ENCODE data around the gene STIL.
A peak's percentile ranks its signal among the peaks of the same experiment; 100 is the strongest.
"Not testable (repeated sequence)": the region's sequence is repeated elsewhere in the genome, so short reads cannot be mapped to it uniquely, and the experiment has no call there.

Gene STIL

DNA sequence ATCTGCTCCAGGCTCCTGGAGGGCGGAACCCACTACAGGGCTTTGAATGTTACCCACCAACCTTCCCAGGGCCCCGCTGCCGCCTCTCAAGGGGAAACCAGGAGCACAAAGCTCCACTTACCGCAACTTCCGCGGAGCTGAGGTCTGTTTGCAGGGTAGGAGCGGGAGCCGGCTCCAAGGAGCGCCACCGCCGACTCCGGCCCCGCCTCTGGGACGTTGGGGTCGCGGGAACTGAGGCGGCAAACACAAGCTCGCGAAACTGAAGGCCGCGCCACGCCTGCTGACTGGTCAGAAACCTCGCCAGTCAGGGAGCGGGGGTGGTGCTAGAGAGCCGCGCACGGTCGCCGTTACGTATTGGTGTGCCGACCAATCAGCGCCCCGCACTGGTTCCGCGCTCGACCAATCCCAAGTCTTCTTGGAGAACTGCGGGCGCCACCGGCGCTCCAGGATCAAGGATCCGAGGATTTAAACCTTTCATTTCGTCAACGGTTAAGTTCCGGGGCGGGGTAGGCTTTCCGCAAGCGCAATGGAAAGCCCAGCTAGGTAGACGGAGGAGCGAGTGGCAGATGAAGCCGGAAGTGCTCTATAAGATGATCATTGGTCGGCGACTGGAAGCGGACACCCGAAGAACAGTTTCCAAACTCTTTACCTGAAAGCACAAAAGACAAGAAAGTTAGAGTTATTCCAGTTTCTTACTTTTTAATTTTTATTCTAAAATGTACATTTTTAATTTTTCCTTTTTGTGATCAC is at the start of gene STIL:
Gene STIL, minus strand, starts transcription at position 233 of the 750 bp plus-strand sequence. CDS start 3,828 bp downstream, outside the sequence.
- DNase-seq = peak; percentile 99

DNA sequence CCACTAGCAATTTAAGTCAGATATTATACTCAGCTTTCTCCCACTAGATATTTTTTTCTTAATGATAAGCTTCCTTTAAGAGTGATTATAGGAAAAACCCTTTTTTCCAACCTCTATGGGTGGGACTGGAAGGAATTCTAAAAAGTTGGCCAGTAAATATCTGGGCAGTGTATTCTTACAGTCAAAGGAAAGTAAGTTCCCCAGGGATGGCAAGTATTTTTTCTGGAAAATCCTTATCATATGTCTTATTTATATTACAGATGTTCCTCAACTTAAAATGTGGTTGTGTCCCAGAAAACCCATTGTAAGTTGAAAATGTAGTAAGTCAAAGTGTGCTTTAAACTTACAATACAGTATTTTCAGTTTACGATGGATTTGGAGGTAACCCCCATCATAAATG is 48.9 kb upstream of the STIL start:
- no peak for DNase-seq

DNA sequence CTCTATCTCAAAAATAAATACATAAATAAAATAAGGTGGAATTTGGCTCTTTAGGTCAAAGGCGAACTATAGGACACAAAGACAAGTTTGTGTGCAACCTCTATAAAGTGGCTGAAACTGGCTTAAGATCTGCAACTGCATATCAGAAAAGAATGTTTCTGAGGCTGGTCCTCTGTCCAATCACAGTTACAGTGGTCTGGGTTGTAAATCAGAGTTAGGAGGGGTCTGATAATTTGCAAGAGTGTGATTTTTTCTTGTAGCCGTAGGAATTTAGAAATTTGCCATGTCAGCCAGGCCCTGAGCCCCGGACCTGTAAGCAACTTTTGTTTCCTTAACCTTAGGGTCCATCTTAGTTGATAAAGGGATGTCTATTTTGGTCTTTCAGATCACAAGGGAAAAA is 47.4 kb upstream of the STIL start:
- no peak for DNase-seq

DNA sequence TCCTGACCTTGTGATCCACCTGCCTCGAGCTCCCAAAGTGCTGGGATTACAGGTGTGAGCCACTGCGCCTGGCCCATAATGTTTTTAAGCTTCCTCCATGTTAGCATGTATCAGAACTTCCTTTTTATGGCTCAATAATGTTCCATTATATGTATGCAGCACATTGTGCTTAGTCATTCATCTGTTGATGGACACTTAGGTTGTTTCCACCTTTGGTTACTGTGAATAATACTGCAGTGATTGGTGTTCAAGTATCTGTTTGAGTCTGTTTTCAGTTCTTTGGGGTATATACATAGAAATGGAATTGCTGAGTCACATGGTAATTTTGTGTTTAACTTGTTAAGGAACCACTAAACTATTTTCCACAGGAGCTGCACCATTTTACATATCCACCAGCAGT is 37.4 kb upstream of the STIL start:
- no peak for DNase-seq

DNA sequence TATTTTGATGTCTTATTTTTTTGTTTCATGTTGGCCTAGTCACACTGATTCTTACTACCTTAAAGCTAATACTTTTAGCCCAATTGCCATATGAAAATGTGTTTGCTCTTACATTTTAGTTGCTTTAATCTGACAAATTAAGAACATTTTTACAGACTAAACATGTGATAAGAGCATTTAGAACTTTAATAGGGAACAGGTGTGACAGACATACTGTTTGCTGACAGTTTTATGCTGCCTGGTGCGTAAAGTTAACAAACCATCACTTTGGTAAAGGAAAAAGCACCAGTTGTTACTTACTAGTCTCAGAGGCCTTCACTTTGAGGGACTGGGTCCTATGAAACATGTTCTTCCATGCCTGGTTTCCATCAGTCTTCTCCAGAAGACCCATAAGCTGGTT is 34.3 kb upstream of the STIL start:
- no peak for DNase-seq

DNA sequence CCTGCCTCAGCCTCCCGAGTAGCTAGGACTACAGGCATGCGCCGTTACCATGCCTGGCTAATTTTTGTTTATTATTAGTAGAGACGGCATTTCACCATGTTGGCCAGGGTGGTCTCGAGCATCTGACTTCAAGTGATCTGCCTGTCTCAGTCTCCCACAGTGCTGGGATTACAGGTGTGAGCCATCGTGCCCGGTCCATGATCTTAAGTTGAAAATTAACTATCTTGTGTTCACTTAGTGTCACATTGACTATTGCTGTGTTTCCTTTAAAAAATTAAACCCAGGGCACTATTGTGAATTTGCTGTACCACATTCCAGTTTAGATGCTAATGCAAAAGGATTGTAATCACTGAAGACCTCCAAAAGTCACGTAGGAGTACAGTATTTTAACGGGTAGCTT is 33.8 kb upstream of the STIL start:
- no peak for DNase-seq

DNA sequence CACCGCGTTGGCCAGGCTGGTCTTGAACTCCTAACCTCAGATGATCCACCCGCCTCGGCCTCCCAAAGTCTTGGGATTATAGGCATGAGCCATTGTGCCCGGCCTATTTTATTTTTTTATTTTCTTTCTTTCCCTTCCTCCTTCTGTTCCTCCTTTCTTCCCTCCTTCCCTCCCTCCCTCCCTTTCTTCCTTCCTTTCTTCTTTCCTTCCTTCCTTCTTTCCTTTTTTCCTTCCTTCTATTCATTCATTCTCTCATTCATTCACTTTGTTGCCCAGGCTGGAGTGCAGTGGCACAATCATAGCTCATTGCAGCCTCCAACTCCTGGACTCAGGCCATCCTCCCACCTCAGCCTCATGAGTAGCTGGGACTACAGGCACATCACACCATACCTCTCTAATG is 33.0 kb upstream of the STIL start:
- DNase-seq = not testable (repeated sequence)

DNA sequence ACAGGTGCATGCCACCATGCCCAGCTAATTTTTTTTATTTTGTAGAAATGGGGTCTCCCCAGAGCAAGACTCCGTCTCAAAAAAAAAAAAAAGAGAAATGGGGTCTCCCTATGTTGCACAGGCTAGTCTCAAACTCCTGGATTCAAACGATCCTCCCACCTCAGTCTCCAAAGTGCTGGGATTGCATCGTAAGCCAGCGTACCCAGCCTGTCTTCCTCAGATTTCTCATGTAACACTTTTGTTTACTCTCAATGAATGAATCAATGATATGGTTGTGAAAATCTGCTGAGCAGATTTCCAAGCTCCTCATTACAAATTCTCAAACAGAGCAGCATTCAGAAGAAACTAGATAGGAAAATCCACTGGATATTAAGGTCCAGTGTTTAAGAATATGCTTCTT is 26.3 kb upstream of the STIL start:
- no peak for DNase-seq

DNA sequence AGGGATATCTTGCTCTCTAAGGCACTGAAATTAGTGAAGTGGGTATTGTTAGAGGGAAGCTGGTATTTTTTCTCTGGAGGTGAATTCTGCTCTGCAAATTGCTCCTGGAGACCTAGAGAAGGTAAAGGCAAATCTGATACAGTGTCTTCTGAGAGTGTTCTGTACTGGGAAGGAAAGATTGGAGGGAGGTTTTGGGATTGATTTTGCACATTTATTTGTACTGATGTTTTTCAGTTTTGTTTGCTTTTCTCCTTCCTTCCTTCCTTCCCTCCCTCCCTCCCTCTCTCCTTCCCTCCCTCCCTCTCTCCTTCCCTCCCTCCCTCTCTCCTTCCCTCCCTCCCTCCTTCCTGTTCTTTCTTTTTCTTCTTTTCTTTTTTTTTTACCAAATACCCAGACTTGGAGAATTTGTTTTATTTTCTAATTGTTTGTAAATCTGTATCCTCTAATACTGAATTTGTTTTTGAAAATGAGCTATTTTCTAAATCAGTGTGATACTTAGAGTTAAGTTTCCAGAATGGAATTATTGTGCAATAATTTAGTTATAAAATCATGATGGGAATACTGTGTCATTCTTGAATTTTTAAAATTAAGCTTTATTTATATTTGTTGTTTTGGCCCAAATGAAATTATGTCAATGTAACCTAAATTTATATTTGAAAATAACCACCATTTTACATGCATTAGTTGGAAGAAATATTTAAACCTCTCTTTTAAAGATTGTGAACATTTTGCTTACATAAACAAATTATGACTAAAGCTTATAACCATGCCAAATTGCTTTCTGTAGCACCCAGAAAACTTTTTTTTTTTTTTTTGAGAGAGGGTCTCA is 24.5 kb upstream of the STIL start:
- DNase-seq = no peak

DNA sequence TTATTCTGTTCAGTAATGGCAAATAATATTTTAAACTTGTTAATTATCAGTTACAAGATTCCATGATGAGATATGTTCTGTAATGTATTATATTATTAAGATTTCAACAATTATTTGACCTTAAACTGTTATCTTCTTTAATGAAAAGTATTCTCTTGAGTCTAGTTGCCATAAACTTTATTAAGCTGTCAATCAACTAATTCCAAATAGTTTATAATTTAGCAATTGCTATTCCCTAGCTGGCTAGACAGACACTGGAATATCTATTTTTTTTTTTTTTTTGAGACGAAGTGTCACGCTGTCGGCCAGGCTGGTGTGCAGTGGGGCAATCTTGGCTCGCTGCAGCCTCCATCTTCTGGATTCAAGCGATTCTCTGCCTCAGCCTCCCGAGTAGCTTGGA is 23.4 kb upstream of the STIL start:
- no peak for DNase-seq

DNA sequence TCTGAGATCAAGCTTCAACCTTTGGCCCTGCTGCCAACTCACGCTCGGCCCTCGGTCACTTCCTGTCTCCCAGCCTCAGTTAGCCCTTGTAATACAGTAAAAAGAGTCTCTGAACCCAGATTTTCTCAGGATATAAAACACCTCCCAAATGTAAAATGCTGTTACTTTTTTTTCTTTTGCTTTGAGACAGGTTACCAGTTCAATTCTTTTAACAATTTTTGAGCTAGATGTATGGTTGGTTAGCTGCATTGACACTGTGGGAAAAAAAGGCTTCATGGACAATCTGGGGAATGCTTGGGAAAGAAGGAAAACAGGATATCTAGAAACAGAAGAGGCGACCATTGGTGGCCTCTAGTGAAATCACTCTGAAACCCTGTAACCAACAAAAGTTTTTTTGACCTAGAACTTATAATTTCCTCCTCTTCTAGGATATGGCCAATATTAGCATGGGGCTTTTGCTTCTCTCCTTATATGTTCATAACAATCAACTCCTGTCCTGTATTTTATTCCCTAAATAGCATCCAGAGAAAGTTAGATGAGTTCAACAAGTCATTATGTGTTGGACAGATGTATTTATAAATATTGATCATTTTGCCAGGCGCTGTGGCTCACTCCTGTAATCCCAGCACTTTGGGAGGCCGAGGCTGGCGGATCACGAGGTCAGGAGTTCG is 21.0 kb upstream of the STIL start:
- no peak for DNase-seq

DNA sequence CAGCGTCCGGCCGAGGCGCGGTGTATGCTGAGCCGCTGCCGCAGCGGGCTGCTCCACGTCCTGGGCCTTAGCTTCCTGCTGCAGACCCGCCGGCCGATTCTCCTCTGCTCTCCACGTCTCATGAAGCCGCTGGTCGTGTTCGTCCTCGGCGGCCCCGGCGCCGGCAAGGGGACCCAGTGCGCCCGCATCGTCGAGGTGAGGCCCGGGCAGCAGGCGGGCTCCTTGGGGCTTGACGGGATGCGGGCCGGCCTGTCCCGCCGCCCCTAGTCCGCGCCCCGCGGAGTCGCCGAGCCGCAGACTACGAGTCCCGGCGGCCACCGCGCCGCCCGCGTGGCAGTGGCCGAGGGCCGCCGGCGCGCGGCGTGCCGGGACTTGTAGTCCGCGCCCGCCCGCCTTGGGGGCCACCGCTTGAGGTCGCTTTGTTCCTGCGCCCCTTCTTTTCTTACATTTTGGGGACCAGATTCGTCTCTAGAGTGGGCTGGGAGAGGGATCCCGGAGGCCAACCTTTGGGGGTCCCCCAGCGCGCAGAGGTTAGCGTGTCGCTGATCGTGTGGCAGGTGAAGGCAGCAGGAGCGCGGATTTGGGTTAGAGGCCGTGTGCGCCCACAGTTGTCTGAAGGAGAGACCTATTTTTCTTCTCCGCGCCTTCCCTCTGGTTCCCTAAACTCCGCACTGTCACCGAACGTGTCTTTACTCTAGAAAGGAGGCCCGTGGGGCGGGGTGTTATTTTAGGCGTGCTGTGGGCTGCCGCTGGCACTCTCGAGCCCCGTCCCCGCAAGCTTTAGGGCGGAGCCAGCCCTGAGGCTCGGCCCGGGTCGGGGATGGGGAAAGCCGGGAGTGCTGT is 20.2 kb upstream of the STIL start:
- peak; percentile 69 for DNase-seq

DNA sequence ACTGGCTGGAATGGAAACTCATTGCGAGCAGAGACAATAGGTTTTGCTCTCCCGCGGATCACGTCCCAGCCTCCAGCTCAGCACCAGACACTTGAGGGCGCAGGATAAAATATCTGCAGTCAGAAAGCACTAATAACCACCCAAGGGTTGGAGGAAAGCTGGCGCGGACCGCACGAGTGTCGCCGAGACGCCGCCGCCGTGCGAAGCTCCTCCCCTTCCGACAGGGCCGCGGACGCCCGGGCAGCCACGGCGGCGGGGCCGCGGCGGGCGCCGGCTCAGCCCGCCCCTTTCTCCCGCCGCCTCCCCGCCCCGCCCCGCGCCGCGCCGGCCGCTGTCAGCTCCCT is 19.6 kb upstream of the STIL start, which contains the start of gene CMPK1:
Gene CMPK1, plus strand, starts transcription at position 213 of the 344 bp plus-strand sequence. CDS start 156 bp downstream, outside the sequence.
- DNase-seq = peak; percentile 79

DNA sequence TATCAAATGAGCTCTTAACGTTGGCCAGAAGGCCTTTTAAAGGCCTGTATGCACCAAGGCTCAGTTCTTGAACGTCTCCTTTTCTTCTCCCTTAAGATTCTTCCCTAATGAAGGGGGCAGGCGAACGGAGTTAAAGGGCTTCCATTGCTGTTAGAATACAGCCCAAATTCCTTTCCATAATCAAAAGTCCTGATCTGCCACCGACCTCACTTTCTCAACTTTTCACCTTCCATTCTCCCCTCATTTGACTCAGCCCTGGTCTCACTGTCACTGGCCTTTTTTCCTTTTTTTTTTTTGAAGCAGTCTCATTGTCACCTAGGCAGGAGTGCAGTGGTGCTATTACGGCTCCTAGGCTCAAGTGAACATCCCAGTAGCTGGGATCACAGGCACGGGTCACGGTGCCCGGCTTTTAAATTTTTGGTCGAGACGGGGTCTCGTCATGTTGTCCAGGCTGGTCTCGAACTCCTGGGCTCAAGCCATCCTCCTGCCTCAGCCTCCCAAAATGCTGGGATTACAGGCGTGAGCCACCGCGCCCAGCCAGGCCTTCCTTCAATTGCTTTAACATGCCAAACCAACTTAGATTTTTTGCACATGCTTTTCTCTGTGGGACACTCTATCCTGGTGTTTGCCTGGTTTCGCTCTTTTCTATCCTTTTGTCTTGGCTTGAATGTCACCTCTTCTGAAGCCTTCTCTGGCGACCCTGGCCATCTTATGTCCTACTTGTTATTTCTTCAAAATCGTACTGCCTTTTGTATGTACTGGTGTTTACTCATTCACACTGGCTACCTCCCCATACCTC is 19.0 kb upstream of the STIL start:
- DNase-seq = no peak

DNA sequence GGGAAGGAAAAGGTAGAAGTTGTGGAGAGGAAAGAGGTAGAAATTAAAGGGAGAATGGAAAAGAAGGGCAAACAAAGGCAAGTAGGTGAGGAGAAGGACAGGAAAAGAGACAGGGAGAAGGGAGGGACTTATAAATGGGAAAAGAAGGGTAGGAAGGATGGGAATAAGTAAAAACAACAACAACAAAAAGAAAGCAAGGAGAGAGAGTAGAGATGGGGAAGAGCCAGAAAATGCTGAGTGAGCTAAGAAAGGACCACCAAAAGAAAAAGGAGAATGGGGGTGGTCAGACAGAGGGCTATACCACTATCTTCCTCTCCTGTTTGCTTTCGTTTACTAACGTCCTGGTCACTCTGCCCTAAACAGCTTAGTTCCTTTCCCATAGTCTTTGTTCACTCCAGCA is 17.9 kb upstream of the STIL start:
- no peak for DNase-seq

DNA sequence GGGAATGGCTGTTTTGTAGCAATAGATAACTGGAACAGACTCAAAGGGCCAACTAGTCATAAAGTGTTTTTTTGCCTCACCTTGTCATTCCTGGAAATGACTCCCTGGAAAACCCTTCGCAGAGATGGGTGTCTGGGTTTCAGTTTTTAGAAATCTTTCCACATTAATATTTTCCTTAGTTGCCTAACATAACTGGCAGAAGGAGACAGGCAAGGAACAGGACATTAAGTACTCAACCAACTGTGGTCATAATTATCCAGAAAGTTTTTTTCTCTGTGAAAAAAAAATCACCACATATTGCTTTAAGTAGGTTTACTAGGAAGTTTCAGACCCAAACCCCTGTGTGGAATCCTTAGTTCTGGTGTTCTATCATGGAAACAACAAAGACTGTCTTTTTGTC is 16.3 kb upstream of the STIL start:
- DNase-seq = no peak

DNA sequence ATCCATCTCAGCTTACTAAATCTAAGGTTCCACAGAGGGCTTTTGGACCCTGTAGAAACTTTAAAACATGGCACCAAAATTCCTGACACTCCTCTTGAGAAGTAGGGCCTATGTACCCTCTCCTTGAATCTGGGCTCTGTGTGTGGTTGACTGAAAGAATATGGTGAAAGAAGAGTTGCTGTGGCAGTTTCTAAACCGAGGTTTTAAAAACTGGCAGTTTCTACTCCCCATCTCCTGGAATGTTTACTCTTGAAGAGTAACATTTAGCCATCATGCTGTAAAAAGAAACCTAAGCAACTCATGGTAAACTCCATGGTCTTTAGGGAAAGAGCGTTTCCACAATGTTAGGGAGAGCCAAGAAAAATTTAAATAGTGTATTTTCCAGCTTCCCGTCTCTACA is 15.0 kb upstream of the STIL start:
- DNase-seq = no peak

DNA sequence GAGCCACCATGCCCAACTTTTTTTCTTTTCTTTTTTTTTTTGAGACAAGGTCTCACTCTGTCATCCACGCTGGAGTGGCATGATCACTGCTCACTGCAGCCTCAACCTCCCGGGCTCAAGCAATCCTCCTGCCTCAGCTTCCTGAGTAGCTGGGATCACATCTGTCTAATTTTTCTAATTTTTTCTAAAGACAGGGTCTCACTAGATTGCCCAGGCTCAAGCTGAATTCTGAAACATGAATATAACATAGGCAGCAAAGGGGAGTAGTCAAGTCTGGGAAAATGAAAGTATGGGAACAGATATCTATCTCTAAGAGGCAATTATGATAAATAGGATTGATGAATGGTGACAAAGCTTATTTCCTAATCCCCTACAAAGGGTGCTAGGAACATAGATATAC is 12.3 kb upstream of the STIL start:
- DNase-seq = no peak

DNA sequence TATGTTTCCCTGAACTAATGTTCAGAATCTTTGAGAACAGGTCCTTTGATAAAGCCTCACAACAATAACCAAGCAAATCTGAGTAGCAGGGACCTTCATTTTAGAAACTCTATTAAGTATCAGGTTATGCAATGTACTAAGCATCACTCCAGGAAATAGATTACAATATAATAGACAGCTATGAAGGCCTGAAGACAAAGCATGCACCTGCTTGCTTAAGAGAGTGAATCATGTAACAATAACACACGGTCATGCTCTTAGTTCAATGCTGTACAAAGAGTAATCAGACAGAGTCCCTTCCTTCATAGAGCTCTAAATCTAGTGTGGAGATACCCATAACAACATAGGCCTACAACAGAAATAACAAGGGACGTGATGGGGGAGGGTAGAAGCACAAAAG is 11.6 kb upstream of the STIL start:
- no peak for DNase-seq

DNA sequence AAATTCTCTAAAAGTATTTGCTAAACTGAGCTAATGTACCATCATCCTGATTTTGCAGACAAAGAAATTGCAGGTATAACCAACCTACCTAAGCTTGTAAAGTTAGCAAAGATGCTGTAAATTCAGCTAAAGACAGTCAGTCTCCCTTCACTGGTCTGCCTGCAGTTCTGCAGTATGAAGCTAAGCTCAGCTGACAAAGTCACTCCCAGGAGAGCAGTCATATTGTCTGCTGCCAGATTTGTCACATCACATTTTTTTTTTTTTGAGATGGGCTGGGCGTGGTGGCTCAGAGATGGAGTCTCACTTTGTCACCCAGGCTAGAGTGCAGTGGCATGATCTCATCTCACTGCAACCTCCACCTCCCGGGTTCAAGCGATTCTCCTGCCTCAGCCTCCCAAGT is 10.7 kb upstream of the STIL start:
- DNase-seq = no peak

DNA sequence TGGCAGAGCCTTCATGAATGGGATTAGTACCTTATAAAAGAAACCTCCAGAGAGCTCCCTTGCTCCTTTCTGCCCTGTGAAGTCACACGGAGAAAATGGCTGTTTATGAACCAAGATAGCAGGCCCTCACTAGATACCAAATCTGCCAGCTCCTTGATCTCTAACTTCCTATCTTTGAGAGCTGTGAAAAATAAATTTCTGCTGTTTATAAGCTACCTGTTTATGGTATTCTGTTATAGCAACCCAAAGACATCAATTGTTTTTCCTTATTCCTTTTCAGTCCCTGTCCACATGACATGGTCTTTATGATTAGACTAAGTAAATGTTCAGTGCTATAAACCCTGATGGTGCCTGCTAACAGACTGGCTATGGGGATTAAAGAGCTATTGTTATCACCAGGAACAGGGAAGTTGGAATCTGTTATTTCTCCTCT is 9.7 kb upstream of the STIL start:
- DNase-seq = no peak

DNA sequence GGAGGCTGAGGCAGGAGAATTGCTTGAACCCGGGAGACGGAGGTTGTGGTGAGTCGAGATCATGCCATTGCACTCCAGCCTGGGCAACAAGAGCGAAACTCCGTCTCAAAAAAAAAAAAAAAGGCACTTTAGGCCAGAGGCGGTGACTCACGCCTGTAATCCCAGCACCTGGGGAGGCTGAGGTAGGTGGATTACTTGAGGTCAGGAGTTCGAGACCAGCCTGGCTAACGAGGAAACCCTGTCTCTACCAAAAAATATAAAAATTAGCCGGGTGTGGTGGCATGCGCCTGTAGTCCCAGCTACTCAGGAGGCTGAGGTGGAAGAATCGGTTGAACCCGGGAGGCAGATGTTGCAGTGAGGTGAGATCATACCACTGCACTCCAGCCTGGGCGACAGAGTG is 6.0 kb upstream of the STIL start:
- DNase-seq = not testable (repeated sequence)

Data from stimulated activated CD4-positive, alpha-beta T cell treated with anti-CD3 and anti-CD28 coated beads, Interleukin-1b, Interleukin-23, amount 100 ng/mL, for 48 hours (primary cell).